Measurements from ENCODE around the gene CFAP77. TPM values are rescaled to one million over a fixed set of nuclear protein-coding genes. Genes with fewer than 3 reads are reported as not detected.

CFAP77 gene
- total and polyA plus RNA-seq, 9 of the 15 experiments (the other 6 are each of a cell fraction or from before 2014, with no cell fraction given), result not detected

DNA sequence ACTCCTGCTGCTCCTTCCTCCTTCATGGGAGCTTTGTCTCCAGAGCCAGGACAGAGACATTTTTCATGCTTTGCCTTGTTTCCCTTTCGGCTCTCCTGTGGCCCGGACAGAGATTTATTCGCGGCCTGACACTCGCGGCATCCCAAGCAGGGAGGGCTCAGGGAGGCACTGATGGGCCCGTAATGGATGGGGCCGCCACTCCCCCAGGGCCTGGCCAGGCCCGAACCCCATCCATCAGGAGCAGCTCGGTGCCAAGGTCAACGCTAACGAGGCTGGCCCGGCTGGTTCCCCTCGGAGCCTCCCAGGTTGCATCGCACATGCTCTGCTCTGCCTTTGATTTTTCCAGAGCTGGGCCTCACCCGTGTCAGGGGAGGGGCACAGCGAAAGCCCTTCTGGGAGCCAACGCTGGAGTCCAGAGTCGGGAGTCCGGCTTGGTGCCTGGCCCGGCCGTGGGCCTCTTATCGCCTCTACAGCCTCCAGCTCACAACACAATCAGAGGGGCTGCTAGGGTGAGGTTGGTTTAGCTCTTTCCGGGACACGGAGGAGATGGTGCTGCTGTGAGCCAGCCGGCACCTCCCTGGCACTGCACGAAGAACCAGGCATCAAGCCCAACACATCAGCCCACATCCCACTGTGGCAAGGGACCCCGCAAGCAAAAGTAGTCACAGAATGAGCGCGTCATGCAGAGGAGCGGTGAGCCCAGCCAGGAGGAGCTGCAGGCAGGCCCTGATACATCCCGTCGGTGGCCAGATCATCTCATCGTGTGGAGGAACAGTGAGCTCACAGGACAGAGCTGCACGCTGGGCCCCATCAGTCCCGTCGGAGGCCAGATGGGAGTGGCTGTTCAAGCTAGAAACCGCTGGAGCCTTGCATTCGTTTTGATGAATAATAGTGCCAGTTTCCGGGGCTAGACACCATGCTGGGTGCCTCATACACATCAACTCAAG, 100.2 kb downstream of the CFAP77 start:
- Histone ChIP-seq H3K4me1 (replicated peaks in 1 of 2; ENCODE audit: control insufficient read depth in 2 of 2, insufficient read depth in 2 of 2, low read length in 2 of 2) (peaks cover 0 to 6% of the 10 kb centered on the region in 2 experiments; a peak in 1 of 5 replicates), H4K20me1 (replicated peaks; ENCODE audit: control insufficient read depth, insufficient read depth, low read length) (0 out of 2 replicates have a peak, but pooled peaks cover 10% of the 10 kb centered on the region), H3K9ac (ENCODE audit: insufficient read depth in 1 of 2, low read depth in 2 of 2, low read length in 2 of 2) (peak overlapping the region in 1 of 2 experiments; percentile 64; a peak in 1 of 4 replicates), H3K36me3 (ENCODE audit: control insufficient read depth, insufficient read depth, low read length) (no peaks in the 10 kb centered on the region), H3K4me3 (no peak overlapping the region), H3K4me2 (ENCODE audit: insufficient read depth, low read length) (no peak overlapping the region), H3K9me1 (ENCODE audit: control insufficient read depth, insufficient read depth, low read length) (no peaks in the 10 kb centered on the region), H3K9me3 (replicated peaks; ENCODE audit: control insufficient read depth, insufficient read depth, low read depth, low read length) (no peaks in the 10 kb centered on the region), H2AFZ (ENCODE audit: low read depth, low read length) (no peak overlapping the region), H3K27me3 (ENCODE audit: control insufficient read depth in 2 of 2, insufficient read depth in 2 of 2, low read length in 2 of 2) (peaks cover 53 to 87% of the 10 kb centered on the region in 2 experiments), H3K27ac (ENCODE audit: extremely low read depth, low read depth, low read length) (no peak overlapping the region), H3K79me2 (ENCODE audit: control insufficient read depth, insufficient read depth, low read length) (no peaks in the 10 kb centered on the region)
- in situ Hi-C loops (cut with MboI) (loop anchor here (5.0 to 10.0 kb wide), 2 partner anchors 302 to 455 kb away; no protein-coding TSS in a partner anchor), intact Hi-C loops (cut with micrococcal nuclease) (loop anchor here (10.0 kb wide), 1 partner anchor 465 kb away; the partner anchor contains the start of gene GFI1B)
- no TSS peak for BruUV-seq (replicated peaks)
- 2% methylated on average over 40 of the region's 40 CpGs for WGBS (ENCODE audit: insufficient coverage, low coverage, missing lambda C conversion rate)
- ChIA-PET POLR2A (interaction anchor here (0.7 kb wide), 2 partner anchors 28 to 103 kb away, joined by 3 to 6 read pairs; no protein-coding TSS in a partner anchor), CTCF (ENCODE audit: low intra/inter-chr PET ratio) (interaction anchor here (0.7 kb wide), 1 partner anchor 289 kb away, joined by 4 read pairs; no protein-coding TSS in a partner anchor)
- peak; percentile 55 for TF ChIP-seq CBX8 (IDR thresholded peaks at IDR 0.05; ENCODE audit: borderline replicate concordance, extremely low read depth, low read depth, low read length, poor library complexity, severe bottlenecking)
- TF ChIP-seq, protein P1, sequence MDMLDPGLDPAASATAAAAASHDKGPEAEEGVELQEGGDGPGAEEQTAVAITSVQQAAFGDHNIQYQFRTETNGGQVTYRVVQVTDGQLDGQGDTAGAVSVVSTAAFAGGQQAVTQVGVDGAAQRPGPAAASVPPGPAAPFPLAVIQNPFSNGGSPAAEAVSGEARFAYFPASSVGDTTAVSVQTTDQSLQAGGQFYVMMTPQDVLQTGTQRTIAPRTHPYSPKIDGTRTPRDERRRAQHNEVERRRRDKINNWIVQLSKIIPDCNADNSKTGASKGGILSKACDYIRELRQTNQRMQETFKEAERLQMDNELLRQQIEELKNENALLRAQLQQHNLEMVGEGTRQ (CRISPR knock-in tag; IDR thresholded peaks at IDR 0.05), result no peak
- TF ChIP-seq ZFP36 (IDR thresholded peaks at IDR 0.05; ENCODE audit: low read depth, low read length, partially characterized antibody), result peak; percentile 13
- FAIRE-seq, result no peak
- no peak; the same call in 2 of the 3 replicates for ATAC-seq
- no peak for DNase-seq (ENCODE audit: extremely low read depth in 1 of 4, low spot score in 3 of 4)

Data from K562 (cell line).